K562 (cell line): Measurements from ENCODE around the gene AKT1S1. TPM values are rescaled to one million over a fixed set of nuclear protein-coding genes. Genes with fewer than 3 reads are reported as not detected.

ENCODE experiments used
- BCOR ChIP-seq: fragments of 450-650 bp; IDR thresholded peaks from 2 replicates; pipeline ENCODE4 v1.6.1; 2016
- E4F1 ChIP-seq: fragments of 250-450 bp; sonication (Bioruptor Pico); IDR thresholded peaks from 2 replicates; pipeline ENCODE4 v1.5.0; 2021; ENCODE audit warnings: mild to moderate bottlenecking, borderline replicate concordance
- HMBOX1 ChIP-seq: sonication (generic); IDR thresholded peaks from 2 replicates; pipeline ENCODE4 v1.6.1; 2016
- KLF13 ChIP-seq: fragments of 450-650 bp; IDR thresholded peaks from 2 replicates; pipeline ENCODE4 v1.6.1; 2016; ENCODE audit warnings: missing genetic modification characterization, low read depth, mild to moderate bottlenecking, missing compliant biosample characterization, moderate library complexity, borderline replicate concordance
- PHTF2 ChIP-seq: fragments of 250-450 bp; sonication (Bioruptor Pico); IDR thresholded peaks from 2 replicates; pipeline ENCODE4 v1.5.0; 2021; ENCODE audit warnings: mild to moderate bottlenecking
- RERE ChIP-seq: sonication (generic); formaldehyde crosslinking; IDR thresholded peaks from 2 replicates; pipeline ENCODE4 v1.8.0; 2023; ENCODE audit warnings: missing genetic modification reagents, mild to moderate bottlenecking, borderline replicate concordance
- SMARCE1 ChIP-seq: fragments of 450-650 bp; IDR thresholded peaks from 2 replicates; pipeline ENCODE4 v1.7.1; 2016; ENCODE audit warnings: mild to moderate bottlenecking
- SOX6 ChIP-seq: fragments of 450-650 bp; IDR thresholded peaks from 2 replicates; pipeline ENCODE4 v1.6.1; 2014; ENCODE audit warnings: mild to moderate bottlenecking
- ZBTB34 ChIP-seq: fragments of 250-450 bp; sonication (Bioruptor Pico); IDR thresholded peaks from 2 replicates; pipeline ENCODE4 v1.8.0; 2021; ENCODE audit warnings: mild to moderate bottlenecking, moderate library complexity
- ZFP1 ChIP-seq: fragments of 450-650 bp; formaldehyde crosslinking; IDR thresholded peaks from 2 replicates; pipeline ENCODE4 v1.4.0; 2020; ENCODE audit warnings: mild to moderate bottlenecking, mixed read lengths
- ZFP30 ChIP-seq: fragments of 250-450 bp; sonication (Bioruptor Pico); IDR thresholded peaks from 2 replicates; pipeline ENCODE4 v1.8.0; 2022; ENCODE audit warnings: moderate library complexity, mild to moderate bottlenecking, inconsistent platforms, borderline replicate concordance
- ZNF217 ChIP-seq: sonication (generic); formaldehyde crosslinking; IDR thresholded peaks from 2 replicates; pipeline ENCODE4 v1.8.0; 2022; ENCODE audit warnings: mild to moderate bottlenecking, missing genetic modification reagents
- ZNF23 ChIP-seq: fragments of 250-450 bp; sonication (Bioruptor Pico); IDR thresholded peaks from 2 replicates; pipeline ENCODE4 v1.4.0; 2020; ENCODE audit warnings: mild to moderate bottlenecking
- ZNF507 ChIP-seq: conservative IDR thresholded peaks from 2 replicates; pipeline ENCODE4 v1.6.1; 2017; ENCODE audit warnings: missing genetic modification characterization, missing compliant biosample characterization
- ZNF561 ChIP-seq: fragments of 450-650 bp; formaldehyde crosslinking; conservative IDR thresholded peaks from 2 replicates; pipeline ENCODE4 v1.4.0; 2020; ENCODE audit warnings: mild to moderate bottlenecking, moderate library complexity
- ZNF583 ChIP-seq: fragments of 250-450 bp; sonication (Bioruptor Pico); IDR thresholded peaks from 2 replicates; pipeline ENCODE4 v1.4.0; 2020
- ZNF589 ChIP-seq: fragments of 200-800 bp; sonication (Bioruptor generic); IDR thresholded peaks from 2 replicates; pipeline ENCODE4 v1.6.1; 2016; ENCODE audit warnings: low read depth, missing genetic modification characterization, missing compliant biosample characterization
- ZNF668 ChIP-seq: fragments of 250-450 bp; sonication (Bioruptor Pico); IDR thresholded peaks from 2 replicates; pipeline ENCODE4 v1.8.0; 2022; ENCODE audit warnings: mild to moderate bottlenecking, inconsistent platforms
- ZNF695 ChIP-seq: fragments of 450-650 bp; formaldehyde crosslinking; IDR thresholded peaks from 2 replicates; pipeline ENCODE4 v1.4.0; 2020; ENCODE audit warnings: mild to moderate bottlenecking, moderate library complexity
- polyA plus RNA-seq, 8 experiments: library from polyadenylated mRNA; depleted of rRNA in 4 of 8; stranded (reverse) in 5 of 8; unstranded in 3 of 8; fragments of >200 nt; fragmentation: Nextera tagmentation in 2 of 8; fragmentation: Illumina TruSeq in 1 of 8; extraction: Ambion mirVana in 2 of 8; extraction: Trizol in 1 of 8; gene quantifications; 2 replicates each; pipeline versions ENCODE4 v1.2.1 to v1.2.3, GENCODE V29; 2011 to 2014; ENCODE audit warnings: inconsistent platforms in 1 of 8, missing spikeins in 1 of 8
- total RNA-seq, 7 experiments: library from RNA; depleted of rRNA in 6 of 7; stranded (reverse); fragments of >200 nt in 6 of 7; fragmentation: Illumina TruSeq in 2 of 7; extraction: Trizol in 2 of 7; gene quantifications; 2 replicates each; pipeline versions ENCODE4 v1.2.1 to v1.2.3, GENCODE V29; 2011 to 2021; ENCODE audit warnings: low replicate concordance in 1 of 7

The AKT1S1 gene
- total and polyA plus RNA-seq, 9 of the 15 experiments (the other 6 are each of a cell fraction or from before 2014, with no cell fraction given) = 1.2 to 50.3 (median 17.1) TPM

GRCh38 chr19:49866933-49867782 is 10.0 kb downstream of the AKT1S1 start, which contains the start of gene PNKP (continued):
- TF ChIP-seq RERE (CRISPR knock-in tag) (no peak), ZNF561 (CRISPR knock-in tag) (no peak), ZNF217 (CRISPR knock-in tag) (no peak), ZFP1 (no peak), ZNF507 (tag) (no peak), ZNF583 (CRISPR knock-in tag) (no peak), ZNF23 (no peak), SMARCE1 (no peak), ZNF668 (CRISPR knock-in tag) (no peak), KLF13 (tag) (peak; percentile 90), ZNF589 (CRISPR knock-in tag) (no peak), ZFP30 (CRISPR knock-in tag) (no peak), BCOR (no peak; the same call in 1 of the 2 replicates), SOX6 (0 out of 2 replicates have a peak, but pooled peaks have one; percentile 41), HMBOX1 (no peak), ZNF695 (no peak), E4F1 (CRISPR knock-in tag) (no peak), ZBTB34 (CRISPR knock-in tag) (no peak), PHTF2 (no peak)
